Endothelial cell (in vitro differentiated cells): ENCODE measurements around the gene PRSS1. TPM values are rescaled to one million over a fixed set of nuclear protein-coding genes. Genes with fewer than 3 reads are reported as not detected.
"Not testable (repeated sequence)": the region's sequence is repeated elsewhere in the genome, so short reads cannot be mapped to it uniquely, and the experiment has no call there.

ENCODE experiments used
- DNase-seq: peaks from one replicate; pipeline ENCODE4 v3.0.0; 2021; ENCODE audit warnings: low spot score
- H3K27ac Mint-ChIP-seq: one replicate; pipeline ENCODE4 v1.8.0; 2021; ENCODE audit warnings: mixed read lengths, inconsistent platforms; ENCODE audit not compliant: unreplicated experiment
- H3K27me3 Mint-ChIP-seq: one replicate; pipeline ENCODE4 v1.8.0; 2021; ENCODE audit warnings: mild to moderate bottlenecking, moderate library complexity, mixed read lengths, inconsistent platforms; ENCODE audit not compliant: unreplicated experiment
- H3K36me3 Mint-ChIP-seq: one replicate; pipeline ENCODE4 v1.8.0; 2021; ENCODE audit warnings: mild to moderate bottlenecking, low read depth, mixed read lengths, inconsistent platforms; ENCODE audit not compliant: unreplicated experiment
- H3K4me1 Mint-ChIP-seq: one replicate; pipeline ENCODE4 v1.8.0; 2021; ENCODE audit warnings: mild to moderate bottlenecking, mixed read lengths, inconsistent platforms; ENCODE audit not compliant: unreplicated experiment
- H3K4me3 Mint-ChIP-seq: one replicate; pipeline ENCODE4 v1.8.0; 2021; ENCODE audit warnings: mild to moderate bottlenecking, mixed read lengths, inconsistent platforms; ENCODE audit not compliant: unreplicated experiment
- H3K9me3 Mint-ChIP-seq: one replicate; pipeline ENCODE4 v1.8.0; 2021; ENCODE audit warnings: mixed read lengths, inconsistent platforms; ENCODE audit not compliant: unreplicated experiment
- total RNA-seq: library from RNA; stranded (reverse); fragmentation: NEBNext Ultra II Directional; extraction: Animal tissue kit (Norgen Biotek cat#: 25700); gene quantifications from one replicate; pipeline ENCODE4 v1.2.1, GENCODE V29; 2021; ENCODE audit not compliant: unreplicated experiment
- TF ChIP-seq, protein P1 (sequence below): fragments of 200-600 bp; sonication (generic); IDR thresholded peaks from one replicate; pipeline ENCODE4 v1.5.0; 2021; ENCODE audit warnings: antibody characterized with exemption; ENCODE audit not compliant: unreplicated experiment

The PRSS1 gene
- total RNA-seq, 1 donor from 2014 or later = 0.82 TPM

DNA sequence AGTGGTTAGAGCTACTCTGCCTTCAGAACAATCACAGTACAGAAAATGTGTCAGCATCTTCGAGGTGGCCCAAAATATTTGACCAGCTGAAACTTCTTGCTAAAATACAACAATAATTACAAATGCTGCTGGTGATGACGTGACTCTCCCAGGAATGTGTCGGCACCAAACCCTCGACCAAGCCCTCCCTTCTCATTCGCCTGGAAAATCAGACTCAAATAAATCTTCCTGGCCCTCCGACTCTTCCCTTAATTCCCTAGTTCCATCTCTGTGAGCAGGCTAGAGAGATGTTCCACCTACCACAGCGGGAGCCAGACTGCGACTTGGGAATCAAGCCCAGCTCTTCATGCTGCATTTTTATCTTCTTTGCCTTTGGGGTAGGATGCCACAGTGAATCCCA is 25.6 kb downstream of the PRSS1 start:
- Mint-ChIP-seq H3K36me3 (peaks cover 3% of the 10 kb centered on the region), H3K9me3 (no peaks in the 10 kb centered on the region), H3K4me3 (no peak overlapping the region), H3K27ac (no peak overlapping the region), H3K27me3 (peaks cover 7% of the 10 kb centered on the region), H3K4me1 (peaks cover 10% of the 10 kb centered on the region)
- DNase-seq = no peak
- TF ChIP-seq, protein P1, sequence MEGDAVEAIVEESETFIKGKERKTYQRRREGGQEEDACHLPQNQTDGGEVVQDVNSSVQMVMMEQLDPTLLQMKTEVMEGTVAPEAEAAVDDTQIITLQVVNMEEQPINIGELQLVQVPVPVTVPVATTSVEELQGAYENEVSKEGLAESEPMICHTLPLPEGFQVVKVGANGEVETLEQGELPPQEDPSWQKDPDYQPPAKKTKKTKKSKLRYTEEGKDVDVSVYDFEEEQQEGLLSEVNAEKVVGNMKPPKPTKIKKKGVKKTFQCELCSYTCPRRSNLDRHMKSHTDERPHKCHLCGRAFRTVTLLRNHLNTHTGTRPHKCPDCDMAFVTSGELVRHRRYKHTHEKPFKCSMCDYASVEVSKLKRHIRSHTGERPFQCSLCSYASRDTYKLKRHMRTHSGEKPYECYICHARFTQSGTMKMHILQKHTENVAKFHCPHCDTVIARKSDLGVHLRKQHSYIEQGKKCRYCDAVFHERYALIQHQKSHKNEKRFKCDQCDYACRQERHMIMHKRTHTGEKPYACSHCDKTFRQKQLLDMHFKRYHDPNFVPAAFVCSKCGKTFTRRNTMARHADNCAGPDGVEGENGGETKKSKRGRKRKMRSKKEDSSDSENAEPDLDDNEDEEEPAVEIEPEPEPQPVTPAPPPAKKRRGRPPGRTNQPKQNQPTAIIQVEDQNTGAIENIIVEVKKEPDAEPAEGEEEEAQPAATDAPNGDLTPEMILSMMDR = no peak

DNA sequence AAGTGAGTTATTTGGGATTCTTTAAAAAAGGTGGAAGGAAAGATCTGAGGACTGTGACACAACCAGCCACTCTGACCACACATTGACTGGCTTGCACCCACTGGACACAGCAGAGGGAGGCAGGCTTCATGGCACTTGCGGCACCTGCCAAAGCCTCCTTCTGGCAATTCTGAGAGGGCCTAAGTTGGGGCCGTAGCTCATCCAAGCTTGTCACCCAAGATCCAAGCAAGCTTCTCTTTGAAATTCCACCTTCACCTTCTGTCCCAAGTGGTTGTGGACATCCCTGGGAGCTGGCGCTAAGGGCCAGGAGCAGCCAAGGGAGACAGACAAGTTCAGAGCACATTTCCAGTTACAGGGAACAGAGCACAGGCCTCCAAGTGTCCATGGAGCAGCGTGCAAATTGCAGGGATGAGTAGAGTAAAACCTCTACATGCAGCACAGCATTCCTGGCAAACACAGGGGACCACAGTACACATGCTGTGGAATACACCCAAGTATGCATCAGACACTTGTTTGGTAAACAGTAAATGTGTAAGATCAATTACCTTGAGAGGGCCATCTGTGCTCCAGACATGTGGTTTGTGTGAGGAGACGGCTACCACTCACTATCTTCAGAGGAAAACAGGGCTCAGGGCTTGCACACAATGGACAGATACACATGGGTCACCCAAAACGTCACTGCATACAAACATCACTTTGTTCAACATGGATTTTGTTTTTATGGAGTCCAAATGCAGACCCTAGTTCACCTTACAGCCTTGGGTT is 26.3 kb downstream of the PRSS1 start:
- not testable (repeated sequence) for H3K36me3 Mint-ChIP-seq, DNase-seq, H3K27me3 Mint-ChIP-seq, H3K27ac Mint-ChIP-seq, H3K4me1 Mint-ChIP-seq, H3K9me3 Mint-ChIP-seq, H3K4me3 Mint-ChIP-seq

DNA sequence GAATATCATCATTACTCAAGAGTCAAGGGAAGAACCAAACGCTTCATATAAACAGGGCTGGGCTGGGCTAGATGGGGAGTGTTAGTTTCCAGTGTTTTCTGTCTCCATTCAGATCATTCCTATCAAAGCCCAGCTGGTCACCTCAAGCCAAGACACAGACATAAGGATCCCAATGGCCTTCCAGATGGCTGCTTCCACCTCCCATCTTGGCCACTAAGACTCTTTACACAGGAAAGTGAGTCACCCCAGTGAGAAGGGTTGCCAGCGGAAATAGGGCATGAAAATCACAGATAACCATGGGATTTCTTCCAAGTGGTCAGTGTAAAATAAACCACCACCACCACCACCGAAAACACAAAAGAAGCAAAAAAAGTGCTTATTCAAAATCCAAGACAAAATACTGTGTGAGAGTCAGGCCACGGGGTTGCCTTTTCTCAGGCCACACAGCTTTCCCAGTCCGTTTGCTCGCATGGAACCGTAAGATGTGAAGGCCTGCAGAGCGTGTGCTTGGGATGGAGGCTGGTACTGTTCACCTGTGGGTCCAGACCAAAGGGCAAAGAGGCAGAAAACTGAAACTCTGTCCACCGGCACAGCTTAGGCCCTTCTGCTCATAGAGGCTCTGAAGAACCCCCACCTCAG is 27.1 kb downstream of the PRSS1 start:
- no peaks in the 10 kb centered on the region for H3K9me3 Mint-ChIP-seq
- H3K4me3 Mint-ChIP-seq = no peak overlapping the region
- peaks cover 7% of the 10 kb centered on the region for H3K27me3 Mint-ChIP-seq
- no peak for DNase-seq
- no peaks in the 10 kb centered on the region for H3K4me1 Mint-ChIP-seq
- TF ChIP-seq, protein P1 = no peak
- H3K36me3 Mint-ChIP-seq = peaks cover 3% of the 10 kb centered on the region
- H3K27ac Mint-ChIP-seq = no peak overlapping the region

DNA sequence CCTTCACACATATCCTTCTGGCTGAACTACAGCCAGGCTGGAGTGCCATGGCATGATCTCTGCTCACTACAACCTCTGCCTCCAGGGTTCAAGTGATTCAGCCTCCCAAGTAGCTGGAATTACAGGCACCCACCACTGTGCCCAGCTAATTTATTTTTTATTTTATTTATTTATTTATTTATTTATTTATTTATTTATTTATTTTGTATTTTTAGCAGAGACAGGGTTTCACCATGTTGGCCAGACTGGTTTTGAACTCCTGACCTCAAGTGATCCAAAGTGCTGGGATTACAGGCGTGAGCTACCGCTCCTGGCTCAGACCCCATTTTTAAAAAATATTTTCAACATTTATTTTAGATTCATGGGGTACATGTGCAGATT is 27.6 kb downstream of the PRSS1 start:
- H3K4me3 Mint-ChIP-seq, H3K27me3 Mint-ChIP-seq, H3K36me3 Mint-ChIP-seq, H3K9me3 Mint-ChIP-seq, DNase-seq, H3K27ac Mint-ChIP-seq, H3K4me1 Mint-ChIP-seq: not testable (repeated sequence)

DNA sequence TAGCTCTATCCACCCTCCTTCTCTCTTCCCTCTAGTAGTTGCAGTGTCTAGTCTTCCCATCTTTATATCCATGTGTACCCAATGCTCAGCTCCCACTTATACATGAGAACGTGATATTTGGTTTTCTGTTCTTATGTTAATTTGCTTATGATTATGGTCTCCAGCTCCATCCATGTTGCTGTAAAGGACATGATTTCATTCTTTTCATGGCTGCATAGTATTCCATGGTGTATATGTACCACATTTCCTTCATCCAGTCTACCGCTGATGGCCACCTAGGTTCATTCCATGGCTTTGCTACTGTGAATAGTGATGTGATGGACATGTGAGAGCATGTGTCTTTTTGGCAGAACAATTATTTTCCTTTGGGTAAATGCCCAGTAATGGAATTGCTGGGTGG is 28.0 kb downstream of the PRSS1 start:
- no peak overlapping the region for H3K4me3 Mint-ChIP-seq
- H3K27ac Mint-ChIP-seq = no peak overlapping the region
- no peaks in the 10 kb centered on the region for H3K4me1 Mint-ChIP-seq
- H3K36me3 Mint-ChIP-seq = peaks cover 3% of the 10 kb centered on the region
- H3K9me3 Mint-ChIP-seq = no peaks in the 10 kb centered on the region
- DNase-seq = no peak
- TF ChIP-seq, protein P1 = no peak
- H3K27me3 Mint-ChIP-seq = peaks cover 7% of the 10 kb centered on the region
